DND-41 (cell line): ENCODE data around the gene WDR4.

Source experiments
- CTCF ChIP-seq: IDR thresholded peaks from 2 replicates; pipeline ENCODE4 v1.5.1; 2012; ENCODE audit warnings: borderline replicate concordance, low read length, moderate library complexity, mild to moderate bottlenecking; ENCODE audit not compliant: poor library complexity, severe bottlenecking; ENCODE audit errors: extremely low read depth
- EZH2 ChIP-seq: IDR thresholded peaks from 3 replicates; pipeline ENCODE4 v1.6.1; 2012; ENCODE audit warnings: borderline replicate concordance, low read depth, mild to moderate bottlenecking, moderate library complexity, low read length, inconsistent platforms; ENCODE audit not compliant: severe bottlenecking

DNA sequence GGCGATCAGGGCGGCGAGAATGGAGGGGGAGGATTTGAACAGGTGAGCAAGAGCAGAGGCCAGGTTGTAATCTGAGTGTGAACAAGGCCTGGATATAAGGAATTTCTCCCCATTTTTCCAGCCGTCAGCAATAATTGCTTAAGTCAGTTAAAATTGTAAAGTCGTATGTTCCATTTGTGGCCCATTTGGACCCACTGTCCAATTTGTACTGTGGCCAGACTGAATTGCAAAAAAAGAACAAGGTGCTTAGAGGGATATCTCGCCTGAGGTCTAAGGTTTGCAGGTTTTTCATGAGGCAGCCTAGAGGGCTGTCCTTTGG is 45.1 kb upstream of the WDR4 start:
- TF ChIP-seq EZH2 (no peak), CTCF (no peak)
